HG03103 (cell line): ENCODE data around the gene OR4Q3.
"Not testable (repeated sequence)": the region's sequence is repeated elsewhere in the genome, so short reads cannot be mapped to it uniquely, and the experiment has no call there.

Source experiments
- ATAC-seq: cut with Tn5 transposase; IDR thresholded peaks from one replicate; pipeline ENCODE4 v1.9.1; 2021; ENCODE audit warnings: low read depth; ENCODE audit not compliant: unreplicated experiment

The OR4Q3 gene

DNA sequence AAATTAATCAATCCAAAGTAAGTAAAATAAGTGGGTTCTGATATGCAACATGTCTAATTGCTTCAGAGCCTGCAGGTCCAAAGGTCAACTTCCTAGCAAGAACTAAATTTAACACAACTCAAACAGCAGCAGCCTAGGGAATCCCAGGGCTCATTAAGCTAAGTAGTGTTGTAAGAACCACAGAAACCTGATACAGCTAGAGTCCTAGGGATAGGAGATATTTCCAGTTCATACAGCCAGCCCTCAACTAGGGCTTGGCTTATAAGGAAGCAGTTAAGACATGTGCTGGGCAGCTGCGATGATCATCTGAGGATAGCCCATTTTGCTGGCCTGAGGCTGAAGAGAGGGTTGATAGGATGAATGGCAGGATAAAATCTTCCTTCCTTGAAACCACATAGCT is at the start of gene OR4Q3:
Gene OR4Q3, plus strand, starts transcription at position 316 of the 400 bp plus-strand sequence.
- no peak for ATAC-seq

DNA sequence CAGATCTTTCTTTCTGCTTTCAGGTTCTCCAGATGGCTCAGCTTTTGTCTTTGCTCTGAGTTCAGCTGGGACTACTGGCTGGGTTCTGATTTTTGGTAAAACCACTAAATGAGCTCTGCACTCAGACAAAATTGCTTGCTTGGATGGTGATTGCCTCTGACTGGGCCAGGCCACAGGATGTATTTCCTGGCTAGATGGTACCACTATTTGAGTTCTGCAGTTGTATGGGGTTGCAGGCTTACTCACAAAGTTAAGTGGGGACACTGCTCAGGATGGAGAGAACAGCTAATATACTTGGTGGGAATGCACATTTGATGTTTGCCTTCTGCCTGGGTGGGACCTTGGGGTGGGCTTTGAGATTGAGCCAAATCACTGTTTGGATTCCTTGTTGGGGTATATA is 14.0 kb upstream of the OR4Q3 start:
- ATAC-seq: no peak

DNA sequence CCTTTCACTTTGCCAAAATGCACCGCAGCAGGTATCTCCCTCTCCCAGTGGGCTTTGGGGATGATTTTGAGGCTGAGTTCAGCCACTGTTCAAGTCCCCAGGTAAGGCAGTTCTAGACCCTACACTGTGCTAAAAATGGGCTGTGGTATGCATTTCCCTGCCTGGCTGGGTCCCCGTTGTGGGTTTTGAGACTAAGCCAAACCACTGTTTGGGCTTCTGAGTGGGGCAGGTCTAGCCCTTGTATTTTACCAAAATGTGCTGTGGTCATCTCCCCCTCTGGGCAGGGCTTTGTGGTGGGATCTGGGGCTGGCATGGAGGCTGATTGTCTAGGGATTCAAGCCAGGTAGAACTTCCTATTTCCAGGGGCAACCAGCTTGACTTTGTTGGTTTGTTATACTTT is 13.6 kb upstream of the OR4Q3 start:
- no peak for ATAC-seq

DNA sequence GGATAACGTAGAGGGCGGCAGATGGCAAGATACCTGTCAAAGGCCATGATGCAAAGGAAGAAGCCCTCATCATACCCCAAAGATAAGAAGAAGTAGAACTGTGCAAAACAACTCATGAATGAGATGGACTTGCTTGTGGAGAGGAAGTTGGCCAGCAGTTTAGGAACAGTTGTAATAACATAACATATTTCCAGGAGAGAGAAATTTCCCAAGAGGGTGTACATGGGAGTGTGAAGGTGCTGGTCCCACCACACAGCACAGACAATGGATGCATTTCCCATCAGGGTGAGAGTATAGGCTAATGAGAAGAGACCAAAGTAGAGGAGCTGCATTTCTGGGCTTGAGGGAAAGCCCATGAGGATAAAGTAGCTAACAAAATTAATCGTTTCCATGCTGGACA is 9.5 kb upstream of the OR4Q3 start:
- ATAC-seq: not testable (repeated sequence)

DNA sequence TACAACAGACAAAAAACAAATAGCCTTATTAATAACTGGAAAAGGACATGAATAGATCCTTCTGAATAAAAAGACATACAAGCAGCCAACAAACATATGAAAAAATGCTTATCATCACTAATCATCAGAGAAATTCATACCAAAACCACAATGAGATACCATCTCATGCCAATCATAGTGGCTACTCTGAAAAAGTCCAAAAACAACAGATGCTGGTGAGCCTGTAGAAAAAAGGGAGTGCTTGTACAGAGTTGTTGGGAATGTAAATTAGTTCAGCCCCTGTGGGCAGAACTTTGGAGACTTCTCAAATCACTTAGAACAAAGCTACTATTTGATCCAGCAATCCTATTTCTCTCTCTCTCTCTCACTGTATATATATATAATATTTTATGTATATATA is 8.9 kb downstream of the OR4Q3 start:
- ATAC-seq: not testable (repeated sequence)

DNA sequence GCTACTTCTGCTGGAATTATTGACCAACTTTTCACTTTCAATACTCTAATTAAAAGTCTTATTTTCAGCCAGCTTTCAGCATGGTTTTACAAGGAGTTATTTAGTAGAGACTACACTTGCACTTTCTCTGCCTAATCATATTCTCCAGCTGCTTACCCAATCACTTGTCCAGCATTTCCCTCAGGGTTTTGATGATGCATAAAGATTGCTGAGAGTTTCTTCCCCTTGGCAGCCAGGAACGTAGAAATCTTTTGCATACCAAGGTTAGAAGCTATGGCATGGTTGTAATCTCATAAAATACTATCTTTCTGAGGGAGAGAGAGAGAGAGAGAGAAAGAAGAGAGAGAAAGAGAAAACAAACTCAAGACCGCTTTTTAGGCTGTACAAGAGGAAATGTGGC is 10.8 kb downstream of the OR4Q3 start:
- no peak for ATAC-seq

DNA sequence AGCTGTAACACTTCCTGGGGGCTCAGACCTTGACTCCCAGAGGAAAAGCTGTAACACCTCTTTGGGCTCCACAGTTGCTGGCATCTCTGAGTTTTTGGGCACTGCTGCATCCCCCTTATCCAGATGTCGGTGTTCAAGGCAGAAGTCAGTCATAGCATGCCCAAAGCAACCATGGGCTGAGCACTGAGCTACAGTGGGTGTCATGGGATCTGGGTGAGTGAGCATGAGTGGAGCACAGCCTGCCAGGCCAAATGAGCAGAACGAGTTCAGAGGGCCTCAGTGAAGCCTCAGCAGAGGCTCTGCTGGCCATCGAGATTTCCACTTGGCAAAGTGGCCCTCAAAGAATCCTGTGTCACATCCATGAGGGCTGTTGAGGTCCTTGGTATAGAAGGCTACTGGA is 28.1 kb downstream of the OR4Q3 start:
- not testable (repeated sequence) for ATAC-seq

DNA sequence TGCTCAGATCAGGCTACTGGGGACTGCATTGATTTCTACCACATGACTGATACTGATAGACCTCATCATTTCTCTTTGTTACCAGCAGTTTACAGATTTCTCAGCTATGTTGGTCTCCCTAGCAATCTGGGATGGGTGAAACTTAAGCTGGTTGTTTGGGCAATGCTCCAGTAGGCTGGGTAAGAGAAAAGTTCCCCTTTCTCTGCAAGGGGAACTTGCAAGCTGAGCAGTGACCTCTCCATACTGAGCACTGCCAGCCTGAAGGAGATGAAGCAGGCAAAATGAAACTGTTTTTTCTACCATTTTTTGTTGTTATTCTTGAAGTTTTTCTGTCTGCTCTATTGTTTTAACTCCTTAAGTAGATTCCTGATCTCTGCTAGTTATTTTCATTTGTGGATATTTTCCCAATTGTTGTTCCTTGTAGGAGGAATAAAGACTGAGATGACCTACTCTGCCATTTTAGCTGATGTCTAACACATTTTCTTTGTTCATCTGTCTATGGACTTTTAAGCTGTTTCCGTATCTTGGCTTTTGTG is 28.6 kb downstream of the OR4Q3 start:
- no peak for ATAC-seq

DNA sequence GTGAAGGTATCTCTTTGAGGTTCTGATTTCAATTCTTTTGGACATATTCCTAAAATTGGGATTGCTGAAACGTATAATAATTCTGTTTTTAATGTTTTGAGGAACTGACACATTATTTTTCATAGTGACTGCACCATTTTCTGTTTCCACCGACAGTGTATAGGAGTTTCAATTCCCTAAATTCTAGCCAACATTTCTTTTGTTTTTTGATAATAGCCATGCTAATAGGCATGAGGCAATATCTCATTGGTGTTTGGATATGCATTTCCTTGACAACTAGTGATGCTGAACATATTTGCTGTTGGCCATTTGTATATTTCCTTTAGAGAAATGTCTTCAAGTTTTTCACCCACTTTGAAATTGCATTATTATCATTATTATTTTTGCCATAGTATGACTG is 29.1 kb downstream of the OR4Q3 start:
- ATAC-seq: not testable (repeated sequence)

DNA sequence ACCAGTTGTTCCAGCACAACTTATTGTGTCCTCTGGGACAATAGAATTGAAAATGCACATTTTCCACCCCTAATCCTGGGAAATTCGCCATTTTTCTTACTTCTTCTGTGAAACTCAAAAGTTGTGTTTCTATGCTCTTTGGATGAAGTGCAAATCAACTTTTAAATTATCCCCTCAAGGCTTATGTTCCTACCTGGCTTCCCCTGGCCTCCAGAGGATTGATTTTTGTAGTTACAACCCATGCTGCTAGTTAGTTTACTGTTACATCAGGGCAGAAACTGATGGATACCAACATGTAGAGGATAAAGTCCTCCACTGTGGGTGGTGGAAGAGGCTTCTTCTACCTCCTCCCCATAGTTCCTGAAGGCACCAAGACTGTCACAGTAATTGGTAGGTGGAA is 29.8 kb downstream of the OR4Q3 start, which contains the start of gene OR4M1:
Gene OR4M1, plus strand, starts transcription at position 301 of the 400 bp plus-strand sequence. CDS start 6,819 bp downstream, outside the sequence.
- ATAC-seq: not testable (repeated sequence)

DNA sequence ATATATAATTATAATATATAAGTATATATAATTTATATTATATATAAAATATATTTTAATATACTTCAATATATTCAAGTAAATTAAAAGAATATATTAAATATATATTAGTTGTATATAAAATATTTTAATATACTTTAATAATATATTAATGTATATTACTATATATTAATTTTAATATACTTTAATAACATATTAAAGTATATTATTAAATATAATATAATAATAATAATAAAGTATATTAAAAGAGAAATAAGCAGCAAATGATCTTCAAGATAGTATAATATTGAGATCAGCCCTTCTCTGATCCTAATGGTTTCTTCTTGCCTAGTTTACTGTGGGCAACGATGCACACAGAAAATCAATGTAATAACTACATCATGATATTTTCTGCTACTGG is 32.2 kb downstream of the OR4Q3 start:
- no peak for ATAC-seq

DNA sequence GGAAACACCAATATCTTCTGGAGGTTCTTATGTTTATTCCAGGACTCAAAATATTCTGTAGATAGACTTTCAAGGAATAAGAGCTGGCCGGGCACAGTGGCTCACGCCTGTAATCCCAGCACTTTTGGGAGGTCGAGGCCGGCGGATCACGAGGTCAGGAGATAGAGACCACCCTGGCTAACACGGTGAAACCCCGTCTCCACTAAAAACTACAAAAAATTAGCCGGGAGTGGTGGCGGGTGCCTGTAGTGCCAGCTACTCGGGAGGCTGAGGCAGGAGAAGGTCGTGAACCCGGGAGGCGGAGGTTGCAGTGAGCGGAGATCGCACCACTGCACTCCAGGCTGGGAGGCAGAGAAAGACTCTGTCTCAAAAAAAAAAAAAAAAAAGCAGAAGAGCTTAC is 42.5 kb downstream of the OR4Q3 start:
- ATAC-seq: not testable (repeated sequence)

DNA sequence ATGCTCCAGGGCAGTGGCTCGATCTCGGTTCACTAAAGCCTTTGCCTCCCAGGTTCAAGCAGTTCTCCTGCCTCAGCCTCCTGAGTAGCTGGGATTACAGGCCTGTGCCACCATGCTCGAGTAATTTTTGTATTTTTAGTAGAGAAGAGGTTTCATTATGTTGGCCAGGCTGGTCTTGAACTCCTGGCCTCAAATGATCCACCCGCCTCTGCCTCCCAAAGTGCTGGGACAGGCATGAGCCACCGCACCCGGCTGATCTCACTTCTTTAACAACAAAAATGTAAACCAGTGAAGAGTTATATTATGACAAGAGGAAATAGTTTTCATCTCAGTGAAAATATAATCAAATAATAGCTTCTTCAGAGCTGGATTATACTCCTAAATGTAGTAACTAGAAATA is 43.9 kb downstream of the OR4Q3 start:
- not testable (repeated sequence) for ATAC-seq

DNA sequence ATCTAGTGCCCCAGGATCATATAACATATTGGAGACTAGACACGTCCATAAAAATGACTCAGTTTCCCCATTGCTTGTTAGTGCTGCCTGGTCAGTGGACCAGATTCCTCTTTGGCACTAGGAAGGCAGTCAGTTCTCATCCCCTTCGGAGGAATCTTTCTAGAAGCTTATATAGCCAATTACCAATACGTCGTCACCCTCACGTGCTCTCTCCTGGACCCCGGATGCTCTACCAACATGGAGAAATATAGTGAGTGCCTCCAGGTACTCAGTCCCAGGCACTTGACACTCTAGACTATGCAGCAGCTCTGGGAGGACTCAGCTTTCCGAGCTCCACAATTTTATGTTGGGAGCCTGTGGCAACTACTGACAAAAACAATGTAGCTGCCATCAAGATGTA is 44.8 kb downstream of the OR4Q3 start:
- not testable (repeated sequence) for ATAC-seq

DNA sequence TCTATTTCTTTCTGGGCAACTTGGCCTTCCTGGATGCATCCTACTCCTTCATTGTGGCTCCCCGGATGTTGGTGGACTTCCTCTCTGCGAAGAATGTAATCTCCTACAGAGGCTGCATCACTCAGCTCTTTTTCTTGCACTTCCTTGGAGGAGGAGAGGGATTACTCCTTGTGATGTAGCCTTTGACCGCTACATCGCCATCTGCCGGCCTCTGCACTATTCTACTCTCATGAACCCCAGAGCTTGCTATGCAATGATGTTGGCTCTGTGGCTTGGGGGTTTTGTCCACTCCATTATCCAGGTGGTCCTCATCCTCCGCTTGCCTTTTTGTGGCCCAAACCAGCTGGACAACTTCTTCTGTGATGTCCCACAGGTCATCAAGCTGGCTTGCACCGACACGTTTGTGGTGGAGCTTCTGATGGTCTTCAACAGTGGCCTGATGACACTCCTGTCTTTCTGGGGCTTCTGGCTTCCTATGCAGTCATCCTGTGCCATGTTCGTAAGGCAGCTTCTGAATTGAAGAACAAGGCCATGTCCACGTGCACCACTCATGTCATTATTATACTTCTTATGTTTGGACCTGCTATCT is 53.2 kb downstream of the OR4Q3 start:
- ATAC-seq: not testable (repeated sequence)
